DMS153 treated with DMSO at 0.1 percent for 48 hours (cell line): ENCODE measurements around the gene C8A.

Experiments used
- DNase-seq: peaks from one replicate; lab custom pipeline; 2025; ENCODE audit not compliant: unreplicated experiment; lab: John Stamatoyannopoulos, UW

The C8A gene

GRCh38 chr1:56923201-56923600 lies 68.6 kb downstream of the C8A start:
- DNase-seq = no peak

DNA sequence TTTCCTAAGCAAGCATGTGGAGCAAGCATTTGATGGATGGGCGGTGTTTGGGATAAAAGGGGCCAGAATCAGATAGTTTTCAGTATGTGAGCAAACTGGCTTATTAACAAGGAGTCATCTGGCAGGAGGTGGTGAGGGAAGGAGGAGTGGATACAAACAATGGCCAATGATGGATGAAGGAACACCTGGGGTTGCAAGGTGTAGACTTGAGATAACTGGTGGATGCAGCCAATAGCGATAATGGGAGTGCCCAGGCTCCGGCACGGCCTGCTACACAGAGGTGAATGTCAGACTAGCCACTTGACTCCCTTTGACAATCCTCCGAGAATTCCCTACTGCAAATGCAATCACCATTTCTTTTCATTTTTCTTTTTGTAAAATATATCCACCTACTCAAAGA lies 69.5 kb downstream of the C8A start:
- DNase-seq = no peak

GRCh38 chr1:56925193-56925592 lies 70.6 kb downstream of the C8A start:
- DNase-seq = no peak

DNA sequence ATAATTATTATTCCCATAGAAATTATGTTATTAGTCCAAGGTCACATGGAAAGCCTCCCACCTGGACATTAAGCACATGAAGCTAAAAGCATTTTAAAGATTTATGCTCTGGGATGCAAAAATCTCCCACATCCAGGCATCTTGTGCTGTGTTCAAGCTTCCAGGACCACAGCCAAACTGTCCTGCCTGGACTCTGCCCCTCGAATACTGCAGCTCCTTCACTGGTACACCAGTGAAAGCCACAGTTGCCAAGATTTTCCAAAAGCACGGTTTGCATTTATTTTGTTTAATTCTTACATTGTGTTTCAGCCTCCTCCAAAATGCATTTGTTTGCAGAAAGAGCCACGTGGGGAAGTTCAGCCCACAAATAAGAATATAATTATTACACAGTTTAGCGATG lies 72.6 kb downstream of the C8A start:
- DNase-seq = no peak

GRCh38 chr1:56927986-56928385 lies 73.4 kb downstream of the C8A start:
- no peak for DNase-seq

DNA sequence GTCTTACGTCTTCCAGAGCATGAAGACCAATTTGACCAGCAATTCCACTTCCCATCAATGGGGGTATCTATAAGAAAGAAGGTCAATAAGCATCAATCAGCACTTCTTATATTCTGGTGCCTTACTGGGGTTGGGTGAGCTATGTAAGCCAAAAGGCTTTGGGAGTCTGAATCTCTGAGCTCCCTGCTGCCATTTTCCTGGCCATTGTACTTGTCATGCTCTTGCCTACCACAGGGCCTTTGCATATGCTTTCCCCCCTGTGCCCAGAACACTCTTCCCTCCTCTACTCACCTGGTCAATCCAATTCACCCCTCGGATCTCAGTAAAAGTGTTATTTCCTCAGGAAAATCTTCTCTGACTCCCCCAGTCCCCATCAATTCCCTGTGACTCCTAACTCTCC lies 74.9 kb downstream of the C8A start:
- DNase-seq = no peak

DNA sequence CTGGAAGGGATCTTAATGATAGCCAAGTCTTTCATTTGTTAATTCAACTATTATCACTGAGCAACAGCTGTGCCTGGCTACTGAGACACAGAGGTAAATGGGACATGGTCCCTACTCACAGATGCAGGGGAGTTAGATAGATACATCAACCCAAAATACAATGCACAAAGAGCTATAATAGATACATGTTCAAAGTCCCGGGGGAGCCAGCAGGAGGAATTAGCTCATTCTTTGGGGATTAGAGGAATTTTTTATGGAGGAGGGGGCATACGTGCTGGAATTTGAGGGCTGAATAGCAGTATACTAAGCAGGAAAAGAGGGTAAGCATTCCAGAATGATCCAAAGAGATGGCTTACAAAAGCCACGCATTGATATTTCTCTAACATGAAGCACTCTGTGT lies 76.6 kb downstream of the C8A start:
- no peak for DNase-seq

DNA sequence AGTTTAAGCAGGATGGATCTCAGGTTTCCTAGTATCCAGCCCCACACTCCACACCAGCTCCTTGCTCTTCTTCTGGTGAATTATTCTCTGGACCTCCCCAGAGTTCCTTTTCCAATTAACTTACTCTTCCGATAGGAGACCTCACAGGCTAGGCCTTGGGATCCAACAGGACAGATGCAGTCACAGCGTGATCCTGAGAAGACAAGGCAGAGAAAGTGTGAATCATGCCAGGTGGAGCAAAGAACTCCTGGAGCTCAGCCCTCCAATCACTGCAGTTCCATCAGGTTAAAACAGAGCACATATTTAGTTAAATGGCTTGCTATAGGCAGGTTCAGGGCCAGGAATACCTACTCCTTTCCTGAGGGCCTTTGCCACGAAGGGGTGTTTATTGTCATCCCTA lies 77.1 kb downstream of the C8A start:
- no peak for DNase-seq

- DNase-seq = no peak
These were observed 78.6 kb downstream of the C8A start for GRCh38 chr1:56933161-56933560.

DNA sequence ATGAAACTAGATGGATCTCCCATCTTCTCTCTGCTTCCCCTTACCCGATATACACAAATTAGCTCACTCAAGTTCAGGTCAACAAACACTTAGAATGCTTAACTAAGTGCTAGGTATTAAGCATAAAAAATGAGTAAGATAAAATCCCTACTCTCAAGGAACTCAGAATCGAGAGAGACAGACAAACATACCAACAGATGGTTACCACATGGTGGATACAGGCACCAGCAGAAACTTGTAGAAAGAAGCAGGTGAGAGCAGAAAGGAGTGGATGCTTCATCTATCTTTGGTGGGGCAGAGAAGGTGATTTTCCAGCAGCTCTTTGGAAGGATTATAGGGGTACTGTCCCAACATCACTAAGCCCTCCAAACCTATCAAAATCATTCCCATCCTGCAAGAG lies 79.0 kb downstream of the C8A start:
- no peak for DNase-seq

- DNase-seq = no peak
These were observed 79.9 kb downstream of the C8A start for GRCh38 chr1:56934430-56935060.

DNA sequence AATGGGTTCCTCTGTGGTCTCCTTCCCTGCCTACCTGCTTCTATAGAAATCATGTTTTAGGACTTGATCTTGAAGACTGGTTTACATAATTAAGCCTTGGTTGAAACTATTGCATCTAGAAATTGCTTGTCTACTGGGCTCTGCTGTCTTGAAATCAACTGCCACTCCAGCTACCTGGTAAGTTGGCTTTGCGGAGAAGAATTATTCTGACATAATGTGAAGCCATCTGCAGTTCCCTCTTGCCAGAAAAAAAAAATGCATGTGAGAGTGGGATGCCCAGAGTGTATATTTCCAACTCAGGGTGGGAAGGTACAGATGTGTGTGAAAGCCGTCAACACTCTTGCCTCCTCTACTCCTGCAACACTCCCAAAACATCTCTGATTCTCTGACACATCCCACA lies 84.0 kb downstream of the C8A start:
- DNase-seq = no peak

GRCh38 chr1:56939209-56939608 lies 84.6 kb downstream of the C8A start:
- DNase-seq = no peak

GRCh38 chr1:56940039-56940438 lies 85.4 kb downstream of the C8A start:
- DNase-seq = no peak

DNA sequence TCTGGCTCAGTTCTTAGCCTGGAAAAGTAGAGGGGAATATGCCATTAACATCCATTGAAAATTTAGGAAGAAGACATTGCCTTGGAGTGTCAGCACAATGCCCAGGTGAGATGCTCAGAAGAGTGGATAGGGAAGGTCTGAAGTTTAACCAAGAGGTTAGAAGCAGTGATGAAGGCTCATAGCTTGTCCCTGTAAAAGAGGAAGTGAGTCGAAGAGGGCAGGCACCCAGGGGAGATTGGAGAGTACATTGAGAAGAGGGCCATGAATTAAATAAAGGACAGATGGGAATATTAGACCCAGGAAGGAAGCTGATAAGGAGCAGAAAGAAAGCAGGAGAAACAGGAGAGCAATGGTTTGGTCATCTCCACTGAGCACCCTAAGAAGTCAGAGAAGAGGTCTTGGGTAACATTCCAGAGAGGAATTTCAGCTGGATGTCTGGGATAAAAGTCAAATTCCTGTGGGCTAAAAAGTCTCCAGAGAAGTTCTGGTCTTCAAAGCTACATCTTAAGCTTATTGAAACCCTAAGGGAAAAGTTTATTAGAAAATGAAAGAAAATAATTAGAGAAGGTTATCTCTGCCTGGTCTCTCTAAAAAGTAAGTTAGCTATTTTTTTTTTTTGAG lies 93.9 kb downstream of the C8A start:
- DNase-seq = no peak

DNA sequence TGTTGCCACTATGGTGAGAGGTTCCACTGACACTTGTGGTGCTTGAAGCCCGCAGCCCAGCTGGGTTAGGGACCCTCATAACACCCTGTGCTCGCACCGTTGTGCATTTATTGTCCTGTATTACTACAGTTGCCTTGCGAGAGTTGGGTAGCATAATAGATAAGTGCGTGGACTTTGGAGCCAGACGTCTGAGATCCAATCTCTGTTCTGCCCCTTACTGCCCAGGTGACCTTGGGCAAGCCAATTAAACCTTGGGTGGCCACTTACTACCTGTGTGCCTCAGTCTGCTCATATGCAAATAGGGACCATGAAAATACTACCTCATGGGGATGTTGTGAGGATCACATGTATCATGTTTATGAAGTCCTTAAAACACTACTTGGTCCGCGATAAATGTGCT lies 97.9 kb downstream of the C8A start:
- no peak for DNase-seq

GRCh38 chr1:56953386-56953785 lies 98.8 kb downstream of the C8A start:
- DNase-seq = no peak

GRCh38 chr1:56954664-56955063 lies 100.1 kb downstream of the C8A start:
- DNase-seq = no peak

DNA sequence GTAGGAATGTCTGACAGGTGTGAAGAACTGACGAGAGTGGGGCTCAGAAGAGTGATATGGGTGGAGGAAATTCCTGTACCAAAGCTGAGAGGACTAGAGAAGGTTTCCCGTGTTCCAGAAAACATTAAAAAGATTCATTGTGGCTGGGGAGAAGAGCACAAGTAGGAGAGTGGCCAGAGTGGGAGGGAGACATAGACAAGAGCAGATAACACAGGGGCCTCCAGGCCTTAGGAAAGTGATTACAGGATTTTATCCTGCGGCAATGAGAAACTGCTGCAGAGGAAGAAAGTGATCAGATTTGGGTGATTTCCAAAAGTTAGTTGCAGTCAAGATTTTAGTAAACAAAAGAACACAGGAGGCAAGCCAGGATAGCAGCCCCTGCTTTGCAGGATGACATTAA lies 103.3 kb downstream of the C8A start:
- DNase-seq = no peak

- DNase-seq = no peak
These were observed 103.9 kb downstream of the C8A start for GRCh38 chr1:56958526-56958925.

GRCh38 chr1:56961426-56961825 lies 106.8 kb downstream of the C8A start:
- DNase-seq = no peak

DNA sequence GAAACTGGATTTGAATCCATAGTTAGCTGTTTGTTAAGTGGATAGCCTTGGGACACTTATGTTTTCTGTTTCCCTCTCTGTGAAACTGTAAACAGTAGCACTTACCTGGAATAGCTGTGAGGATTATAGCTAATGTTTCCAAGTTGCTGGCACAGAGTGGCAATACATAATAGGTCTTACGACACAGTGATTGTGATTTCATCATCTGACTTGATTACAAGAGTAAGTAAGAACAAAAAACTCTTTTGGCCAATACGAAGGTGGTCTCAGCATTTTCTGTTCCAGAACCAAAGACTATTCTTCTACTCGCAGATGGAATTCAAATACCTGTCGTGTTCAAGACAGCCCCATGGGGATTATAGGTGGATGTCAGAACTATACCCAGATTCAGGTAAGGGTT lies 109.1 kb downstream of the C8A start:
- no peak for DNase-seq

DNA sequence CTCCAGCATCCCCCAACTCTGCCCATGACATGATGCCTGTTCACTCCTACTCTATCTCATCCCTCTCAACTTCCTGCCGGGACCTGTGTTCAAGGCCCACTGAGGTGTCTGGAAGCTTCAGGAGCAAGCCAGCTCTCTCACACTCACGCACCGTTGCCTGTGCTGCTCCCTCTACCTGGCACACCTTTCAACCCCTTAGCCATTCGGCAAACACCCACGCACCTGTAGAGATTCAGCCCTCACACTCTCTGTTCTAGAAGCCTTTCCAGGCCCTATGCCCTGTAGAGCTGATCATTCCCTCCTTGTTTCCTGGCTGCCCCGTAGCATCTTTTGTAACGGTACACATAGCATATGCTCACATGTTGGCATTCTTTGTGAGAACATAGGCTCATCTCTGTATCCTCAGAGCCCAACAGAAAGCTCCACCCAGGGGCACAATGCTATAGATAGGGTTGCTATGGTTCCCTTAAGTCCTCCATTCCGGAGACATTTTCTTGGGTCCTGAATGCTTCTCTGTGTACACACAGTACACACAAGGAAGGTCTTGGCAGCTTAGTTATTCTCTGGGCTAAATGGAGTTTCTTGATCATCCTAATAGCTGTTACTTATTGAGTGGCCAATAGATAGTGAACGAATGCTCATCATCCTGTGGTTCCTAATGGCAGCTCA lies 109.9 kb downstream of the C8A start:
- DNase-seq = no peak
